SK-N-SH treated with all-trans-retinoic acid at 6 μM for 48 hours (cell line): ENCODE measurements around the gene ITPRID2.

Source experiments
- ATAC-seq: fragments of 200-7000 bp; cut with Tn5 transposase; 3 replicates; pipeline ENCODE4 v1.9.1; 2020; ENCODE audit warnings: mild to moderate bottlenecking, moderate library complexity
- ARNTL ChIP-seq: fragments of 450-650 bp; formaldehyde crosslinking; IDR thresholded peaks from 2 replicates; pipeline ENCODE4 v1.5.0; 2020; ENCODE audit warnings: low read depth, mild to moderate bottlenecking, moderate library complexity, borderline replicate concordance
- BACH2 ChIP-seq: fragments of 250-450 bp; sonication (Bioruptor Pico); IDR thresholded peaks from 2 replicates; pipeline ENCODE4 v1.9.0; 2021; ENCODE audit warnings: mild to moderate bottlenecking, borderline replicate concordance
- CSDC2 ChIP-seq: fragments of 250-450 bp; sonication (Bioruptor Pico); IDR thresholded peaks from 2 replicates; pipeline ENCODE4 v1.5.0; 2020; ENCODE audit warnings: mild to moderate bottlenecking, moderate library complexity
- CSRNP3 ChIP-seq: fragments of 250-450 bp; sonication (Bioruptor Pico); IDR thresholded peaks from 2 replicates; pipeline ENCODE4 v1.5.1; 2021; ENCODE audit warnings: mild to moderate bottlenecking, moderate library complexity
- ESRRG ChIP-seq: fragments of 250-450 bp; sonication (Bioruptor Pico); IDR thresholded peaks from 2 replicates; pipeline ENCODE4 v1.6.1; 2021; ENCODE audit warnings: mild to moderate bottlenecking
- GLIS3 ChIP-seq: fragments of 250-450 bp; sonication (Bioruptor Pico); IDR thresholded peaks from 2 replicates; pipeline ENCODE4 v1.5.0; 2020; ENCODE audit warnings: mild to moderate bottlenecking, moderate library complexity
- OSR1 ChIP-seq: fragments of 250-450 bp; sonication (Bioruptor Pico); IDR thresholded peaks from 2 replicates; pipeline ENCODE4 v1.8.0; 2022; ENCODE audit warnings: moderate library complexity, mild to moderate bottlenecking, inconsistent platforms
- PATZ1 ChIP-seq: fragments of 250-450 bp; sonication (Bioruptor Pico); IDR thresholded peaks from 2 replicates; pipeline ENCODE4 v1.8.0; 2020; ENCODE audit warnings: mild to moderate bottlenecking, moderate library complexity, borderline replicate concordance
- POU6F1 ChIP-seq: fragments of 250-450 bp; sonication (Bioruptor Pico); IDR thresholded peaks from 2 replicates; pipeline ENCODE4 v1.8.0; 2021; ENCODE audit warnings: low read depth, mild to moderate bottlenecking, moderate library complexity, borderline replicate concordance
- PPARA ChIP-seq: fragments of 250-450 bp; sonication (Bioruptor Pico); IDR thresholded peaks from 2 replicates; pipeline ENCODE4 v1.5.0; 2020; ENCODE audit warnings: mild to moderate bottlenecking, borderline replicate concordance
- RARB ChIP-seq: fragments of 250-450 bp; sonication (Bioruptor Pico); IDR thresholded peaks from 2 replicates; pipeline ENCODE4 v1.8.0; 2021; ENCODE audit warnings: mild to moderate bottlenecking, moderate library complexity
- SNAI2 ChIP-seq: fragments of 250-450 bp; sonication (Bioruptor Pico); IDR thresholded peaks from 2 replicates; pipeline ENCODE4 v1.5.0; 2020; ENCODE audit warnings: mild to moderate bottlenecking, moderate library complexity
- TCF4 ChIP-seq: fragments of 250-450 bp; sonication (Bioruptor Pico); IDR thresholded peaks from 2 replicates; pipeline ENCODE4 v1.8.0; 2021; ENCODE audit warnings: mild to moderate bottlenecking, moderate library complexity, borderline replicate concordance
- TOX ChIP-seq: fragments of 250-450 bp; sonication (Bioruptor Pico); IDR thresholded peaks from 2 replicates; pipeline ENCODE4 v1.8.0; 2021; ENCODE audit warnings: mild to moderate bottlenecking, moderate library complexity, borderline replicate concordance
- TSHZ2 ChIP-seq: fragments of 250-450 bp; sonication (Bioruptor Pico); IDR thresholded peaks from 2 replicates; pipeline ENCODE4 v1.5.0; 2020; ENCODE audit warnings: mild to moderate bottlenecking, moderate library complexity
- ZC3H10 ChIP-seq: fragments of 250-450 bp; sonication (Bioruptor Pico); IDR thresholded peaks from 2 replicates; pipeline ENCODE4 v1.5.1; 2021; ENCODE audit warnings: mild to moderate bottlenecking, moderate library complexity
- ZFP3 ChIP-seq: fragments of 250-450 bp; sonication (Bioruptor Pico); IDR thresholded peaks from 2 replicates; pipeline ENCODE4 v1.5.0; 2020; ENCODE audit warnings: mild to moderate bottlenecking, moderate library complexity
- ZFP30 ChIP-seq: fragments of 450-650 bp; formaldehyde crosslinking; IDR thresholded peaks from 2 replicates; pipeline ENCODE4 v1.5.0; 2022; ENCODE audit warnings: mild to moderate bottlenecking, moderate library complexity
- ZNF70 ChIP-seq: fragments of 450-650 bp; formaldehyde crosslinking; IDR thresholded peaks from 2 replicates; pipeline ENCODE4 v1.5.0; 2020; ENCODE audit warnings: mild to moderate bottlenecking, moderate library complexity

ITPRID2 gene

GRCh38 chr2:181916726-181917718 is 25.5 kb downstream of the ITPRID2 start (continued):
- no peak for TF ChIP-seq ARNTL
- TF ChIP-seq ZC3H10 (CRISPR knock-in tag) = no peak
- no peak for TF ChIP-seq TOX (CRISPR knock-in tag)
- TF ChIP-seq POU6F1 (CRISPR knock-in tag) = no peak
- TF ChIP-seq ZFP30 (CRISPR knock-in tag) = no peak
- TF ChIP-seq SNAI2 (CRISPR knock-in tag) = no peak

- TF ChIP-seq ESRRG (no peak), PATZ1 (CRISPR knock-in tag) (no peak), ARNTL (no peak), RARB (no peak), GLIS3 (CRISPR knock-in tag) (no peak), POU6F1 (CRISPR knock-in tag) (no peak), ZNF70 (CRISPR knock-in tag) (no peak), TSHZ2 (CRISPR knock-in tag) (no peak), ZC3H10 (CRISPR knock-in tag) (no peak)
Measured at GRCh38 chr2:181918188-181918587, 26.7 kb downstream of the ITPRID2 start.

GRCh38 chr2:181923121-181923520 is 31.6 kb downstream of the ITPRID2 start:
- ATAC-seq = no peak
- no peak for TF ChIP-seq GLIS3 (CRISPR knock-in tag)

More at GRCh38 chr2:181918188-181918587, 26.7 kb downstream of the ITPRID2 start:
- ATAC-seq = no peak

- no peak for TF ChIP-seq POU6F1 (CRISPR knock-in tag)
- TF ChIP-seq CSRNP3 (CRISPR knock-in tag) = no peak
- no peak for TF ChIP-seq RARB
- TF ChIP-seq ESRRG = no peak
- no peak for TF ChIP-seq OSR1 (CRISPR knock-in tag)
- no peak for TF ChIP-seq TCF4 (CRISPR knock-in tag)
- TF ChIP-seq SNAI2 (CRISPR knock-in tag) = no peak
- TF ChIP-seq ZC3H10 (CRISPR knock-in tag) = no peak
- no peak for TF ChIP-seq ZNF70 (CRISPR knock-in tag)
- no peak for TF ChIP-seq ZFP3
- no peak for TF ChIP-seq CSDC2
- no peak for TF ChIP-seq ZFP30 (CRISPR knock-in tag)
- TF ChIP-seq BACH2 (CRISPR knock-in tag) = no peak
- TF ChIP-seq ARNTL = no peak
- TF ChIP-seq PPARA (CRISPR knock-in tag) = no peak
- no peak for TF ChIP-seq TSHZ2 (CRISPR knock-in tag)
- no peak for TF ChIP-seq TOX (CRISPR knock-in tag)
- TF ChIP-seq, all 23 proteins: peak for 0
- no peak for ATAC-seq
Measured at GRCh38 chr2:181924336-181924735, 32.8 kb downstream of the ITPRID2 start.
